ENCODE data around the gene TIMM22. TPM values are rescaled to one million over a fixed set of nuclear protein-coding genes. Genes with fewer than 3 reads are reported as not detected.

TIMM22 gene
- total and polyA plus RNA-seq, 7 donors = 8.0 to 27.2 (median 14.9) TPM

GRCh38 chr17:1025733-1026598, 29.0 kb downstream of the TIMM22 start:
- ATAC-seq (no peak), DNase-seq (peak in 1 of 2 donors; percentile 51)
- Histone ChIP-seq H3K36me3 (ENCODE audit: insufficient read depth in 1 of 2, low read depth in 1 of 2) (no peaks in the 10 kb centered on the region), H3K27ac (no peak overlapping the region), H3K27me3 (ENCODE audit: insufficient read depth in 3 of 3, low read length in 2 of 3) (peaks cover 0 to 4% (median 0%) of the 10 kb centered on the region in 3 donors), H3K9me3 (no peaks in the 10 kb centered on the region), H3K4me1 (peaks cover 36% of the 10 kb centered on the region), H3K4me3 (no peak overlapping the region)
- WGBS, 3 donors = 86 to 93% (median 87%) methylated on average over 29 to 30 of the region's 30 CpGs
- intact Hi-C loops (cut with DNase I) = loop anchor here in 1 of 2 donors (1.0 kb wide), 1 partner anchor 18 kb away; no protein-coding TSS in a partner anchor
- TF ChIP-seq, protein P1, sequence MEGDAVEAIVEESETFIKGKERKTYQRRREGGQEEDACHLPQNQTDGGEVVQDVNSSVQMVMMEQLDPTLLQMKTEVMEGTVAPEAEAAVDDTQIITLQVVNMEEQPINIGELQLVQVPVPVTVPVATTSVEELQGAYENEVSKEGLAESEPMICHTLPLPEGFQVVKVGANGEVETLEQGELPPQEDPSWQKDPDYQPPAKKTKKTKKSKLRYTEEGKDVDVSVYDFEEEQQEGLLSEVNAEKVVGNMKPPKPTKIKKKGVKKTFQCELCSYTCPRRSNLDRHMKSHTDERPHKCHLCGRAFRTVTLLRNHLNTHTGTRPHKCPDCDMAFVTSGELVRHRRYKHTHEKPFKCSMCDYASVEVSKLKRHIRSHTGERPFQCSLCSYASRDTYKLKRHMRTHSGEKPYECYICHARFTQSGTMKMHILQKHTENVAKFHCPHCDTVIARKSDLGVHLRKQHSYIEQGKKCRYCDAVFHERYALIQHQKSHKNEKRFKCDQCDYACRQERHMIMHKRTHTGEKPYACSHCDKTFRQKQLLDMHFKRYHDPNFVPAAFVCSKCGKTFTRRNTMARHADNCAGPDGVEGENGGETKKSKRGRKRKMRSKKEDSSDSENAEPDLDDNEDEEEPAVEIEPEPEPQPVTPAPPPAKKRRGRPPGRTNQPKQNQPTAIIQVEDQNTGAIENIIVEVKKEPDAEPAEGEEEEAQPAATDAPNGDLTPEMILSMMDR (IDR thresholded peaks at IDR 0.05) = no peak

DNA sequence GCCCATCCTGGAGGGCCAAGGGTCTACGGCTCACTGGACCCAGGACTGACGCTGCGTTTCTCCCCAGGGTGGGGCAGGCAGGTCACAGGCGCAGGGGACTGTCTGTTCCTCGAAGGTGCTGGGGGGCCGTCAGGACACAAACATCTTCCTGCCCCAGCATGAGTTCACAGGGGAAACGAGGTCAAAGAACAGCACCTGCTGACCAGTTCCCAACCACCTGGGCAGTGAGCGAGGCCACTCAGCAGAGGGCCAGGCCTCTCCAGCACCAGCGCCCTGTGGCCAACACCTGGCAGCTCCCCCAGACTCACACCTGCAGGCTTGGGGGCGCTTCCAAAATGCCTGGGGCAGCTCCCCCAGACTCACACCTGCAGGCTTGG, 29.7 kb downstream of the TIMM22 start:
- Histone ChIP-seq H3K4me1 (peaks cover 40% of the 10 kb centered on the region), H3K9me3 (no peaks in the 10 kb centered on the region), H3K27me3 (ENCODE audit: insufficient read depth in 3 of 3, low read length in 2 of 3) (peaks cover 0 to 6% (median 0%) of the 10 kb centered on the region in 3 donors), H3K4me3 (no peak overlapping the region), H3K36me3 (ENCODE audit: insufficient read depth in 1 of 2, low read depth in 1 of 2) (no peaks in the 10 kb centered on the region), H3K27ac (no peak overlapping the region)
- DNase-seq = no peak
- no peak for ATAC-seq
- intact Hi-C loops (cut with DNase I) = loop anchor here in 1 of 2 donors (1.0 kb wide), 1 partner anchor 18 kb away; no protein-coding TSS in a partner anchor
- WGBS, 3 donors = 86 to 90% (median 87%) methylated on average over 10 of the region's 10 CpGs
- TF ChIP-seq, protein P1 (IDR thresholded peaks at IDR 0.05) = no peak

GRCh38 chr17:1027044-1027443, 30.1 kb downstream of the TIMM22 start:
- no peak for ATAC-seq
- WGBS, 3 donors = 42 to 74% (median 59%) methylated on average over 9 of the region's 9 CpGs
- no peak for DNase-seq
- no peaks in the 10 kb centered on the region for H3K36me3 ChIP-seq (ENCODE audit: insufficient read depth in 1 of 2, low read depth in 1 of 2)
- H3K4me1 ChIP-seq = peaks cover 39% of the 10 kb centered on the region
- TF ChIP-seq, protein P1 (IDR thresholded peaks at IDR 0.05) = no peak
- no peaks in the 10 kb centered on the region for H3K9me3 ChIP-seq
- no peak overlapping the region for H3K27ac ChIP-seq
- intact Hi-C loops (cut with DNase I) = no loop called here
- H3K4me3 ChIP-seq = no peak overlapping the region
- H3K27me3 ChIP-seq (ENCODE audit: insufficient read depth in 3 of 3, low read length in 2 of 3) = peaks cover 0 to 5% (median 0%) of the 10 kb centered on the region in 3 donors

- WGBS, 3 donors = 55 to 74% (median 62%) methylated on average over 30 of the region's 30 CpGs
- Histone ChIP-seq H3K4me1 (peaks cover 31% of the 10 kb centered on the region), H3K9me3 (no peaks in the 10 kb centered on the region), H3K27ac (peak overlapping the region; percentile 72), H3K27me3 (ENCODE audit: insufficient read depth in 3 of 3, low read length in 2 of 3) (peaks cover 0 to 2% (median 0%) of the 10 kb centered on the region in 3 donors), H3K4me3 (peak overlapping the region; percentile 45), H3K36me3 (ENCODE audit: insufficient read depth in 1 of 2, low read depth in 1 of 2) (no peaks in the 10 kb centered on the region)
- intact Hi-C loops (cut with DNase I) = no loop called here
- peak; percentile 40 to 68 (median 51) for ATAC-seq
- DNase-seq = peak in 1 of 2 donors; percentile 50
- TF ChIP-seq, protein P1 (IDR thresholded peaks at IDR 0.05) = no peak
Measured at GRCh38 chr17:1029196-1029921, 32.4 kb downstream of the TIMM22 start.
